Ishikawa (cell line): Measurements from ENCODE around the gene DNASE1L3.

ENCODE experiments used
- CREB1 ChIP-seq: IDR thresholded peaks from 2 replicates; pipeline ENCODE4 v1.6.1; 2012; ENCODE audit warnings: low read depth
- EP300 ChIP-seq: IDR thresholded peaks from 2 replicates; pipeline ENCODE4 v1.6.1; 2012; ENCODE audit warnings: borderline replicate concordance
- NFIC ChIP-seq: IDR thresholded peaks from 2 replicates; pipeline ENCODE4 v1.6.1; 2012
- RAD21 ChIP-seq: IDR thresholded peaks from 2 replicates; pipeline ENCODE4 v1.6.1; 2012; ENCODE audit warnings: low read depth
- TAF1 ChIP-seq: IDR thresholded peaks from 2 replicates; pipeline ENCODE4 v1.6.1; 2012; ENCODE audit warnings: low read depth, mild to moderate bottlenecking
- TCF12 ChIP-seq: IDR thresholded peaks from 2 replicates; pipeline ENCODE4 v1.6.1; 2012; ENCODE audit warnings: low read depth
- USF1 ChIP-seq: IDR thresholded peaks from 2 replicates; pipeline ENCODE4 v1.6.1; 2012
- YY1 ChIP-seq: IDR thresholded peaks from 2 replicates; pipeline ENCODE4 v1.6.1; 2012; ENCODE audit warnings: low read depth

- TF ChIP-seq TCF12 (no peak), EP300 (no peak), CREB1 (no peak), USF1 (no peak), NFIC (no peak), TAF1 (no peak), YY1 (no peak), RAD21 (no peak)
Observed at GRCh38 chr3:58183221-58183620, 27.6 kb downstream of the DNASE1L3 start.
